ENCODE results near the gene LGSN.

DNA sequence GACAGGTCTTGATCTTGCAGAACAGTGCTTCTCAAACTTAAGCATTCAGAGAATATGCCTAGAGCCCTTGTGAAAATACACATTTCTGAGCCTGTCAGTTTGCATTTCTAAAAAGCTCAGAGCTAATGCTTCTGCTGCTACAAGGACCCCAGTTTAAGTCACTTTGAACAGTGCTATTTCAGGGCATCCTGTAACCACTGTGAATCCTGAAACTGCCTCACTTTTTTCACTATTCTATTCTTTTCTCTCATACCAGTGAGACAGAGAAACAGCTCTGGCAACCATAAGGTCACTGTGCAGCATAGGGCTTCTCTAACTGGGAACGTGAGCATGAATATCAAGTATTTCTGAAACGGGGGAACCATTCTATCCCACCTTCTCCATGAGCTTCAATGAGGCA lies 51.2 kb downstream of the LGSN start:
- TF ChIP-seq, protein P1, sequence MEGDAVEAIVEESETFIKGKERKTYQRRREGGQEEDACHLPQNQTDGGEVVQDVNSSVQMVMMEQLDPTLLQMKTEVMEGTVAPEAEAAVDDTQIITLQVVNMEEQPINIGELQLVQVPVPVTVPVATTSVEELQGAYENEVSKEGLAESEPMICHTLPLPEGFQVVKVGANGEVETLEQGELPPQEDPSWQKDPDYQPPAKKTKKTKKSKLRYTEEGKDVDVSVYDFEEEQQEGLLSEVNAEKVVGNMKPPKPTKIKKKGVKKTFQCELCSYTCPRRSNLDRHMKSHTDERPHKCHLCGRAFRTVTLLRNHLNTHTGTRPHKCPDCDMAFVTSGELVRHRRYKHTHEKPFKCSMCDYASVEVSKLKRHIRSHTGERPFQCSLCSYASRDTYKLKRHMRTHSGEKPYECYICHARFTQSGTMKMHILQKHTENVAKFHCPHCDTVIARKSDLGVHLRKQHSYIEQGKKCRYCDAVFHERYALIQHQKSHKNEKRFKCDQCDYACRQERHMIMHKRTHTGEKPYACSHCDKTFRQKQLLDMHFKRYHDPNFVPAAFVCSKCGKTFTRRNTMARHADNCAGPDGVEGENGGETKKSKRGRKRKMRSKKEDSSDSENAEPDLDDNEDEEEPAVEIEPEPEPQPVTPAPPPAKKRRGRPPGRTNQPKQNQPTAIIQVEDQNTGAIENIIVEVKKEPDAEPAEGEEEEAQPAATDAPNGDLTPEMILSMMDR (IDR thresholded peaks at IDR 0.05; ENCODE audit: low read depth, low read length, poor library complexity, severe bottlenecking) = no peak
- no peak for TF ChIP-seq EZH2phosphoT487 (IDR thresholded peaks at IDR 0.05; ENCODE audit: borderline replicate concordance, low read length)
